DMS79 treated with DMSO at 0.1 percent for 48 hours (cell line): ENCODE measurements around the gene FBXL16.
"Not testable (repeated sequence)": the region's sequence is repeated elsewhere in the genome, so short reads cannot be mapped to it uniquely, and the experiment has no call there.

Experiments
- DNase-seq: peaks from one replicate; lab custom pipeline; 2025; lab: John Stamatoyannopoulos, UW

The FBXL16 gene

DNA sequence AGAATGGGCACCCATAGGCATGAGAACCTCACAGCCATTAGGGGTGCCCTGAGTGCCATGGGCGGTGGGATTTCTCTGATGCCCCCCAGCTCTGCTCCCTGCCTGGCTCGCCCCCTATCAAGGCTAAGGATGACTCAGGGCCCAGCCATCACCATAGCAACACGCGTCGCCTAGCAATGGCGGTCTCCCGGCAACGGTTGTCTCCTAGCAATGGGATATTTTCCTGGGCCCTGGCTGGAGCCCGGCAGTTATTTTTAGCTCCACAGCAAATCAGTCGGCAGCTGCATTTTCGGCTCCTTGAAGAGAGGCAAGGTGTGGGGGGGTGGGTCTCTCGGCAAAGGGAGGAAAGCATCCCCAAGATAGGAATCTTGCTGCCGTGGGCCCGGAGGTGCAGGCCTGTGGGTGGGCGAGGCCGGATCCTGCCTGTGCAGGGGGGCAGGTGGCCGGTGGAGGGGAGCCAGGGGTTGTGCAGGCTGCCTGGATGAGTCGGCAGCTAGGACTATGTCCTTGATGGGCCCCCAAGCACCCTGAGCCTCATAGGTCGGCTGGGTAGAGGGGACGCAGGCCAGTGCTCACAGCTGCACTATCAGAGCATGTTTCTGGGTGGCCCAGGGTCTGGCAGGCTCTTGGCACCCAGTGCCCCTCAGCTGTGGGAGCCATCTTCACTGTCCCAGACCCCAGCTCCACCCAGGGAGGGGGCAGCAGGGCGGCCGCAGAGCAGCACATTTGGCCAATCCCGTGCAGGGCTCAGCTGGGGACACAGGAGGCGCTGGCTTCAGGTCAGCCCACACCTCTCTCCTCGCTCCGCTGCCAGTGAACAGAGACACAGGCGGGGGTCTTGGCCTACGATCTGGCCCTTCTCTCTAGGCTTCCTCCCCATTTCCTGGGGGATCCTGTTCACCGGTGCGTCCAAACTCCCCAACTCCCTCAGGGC, 4.2 kb upstream of the FBXL16 start:
- peak; percentile 80 for DNase-seq

DNA sequence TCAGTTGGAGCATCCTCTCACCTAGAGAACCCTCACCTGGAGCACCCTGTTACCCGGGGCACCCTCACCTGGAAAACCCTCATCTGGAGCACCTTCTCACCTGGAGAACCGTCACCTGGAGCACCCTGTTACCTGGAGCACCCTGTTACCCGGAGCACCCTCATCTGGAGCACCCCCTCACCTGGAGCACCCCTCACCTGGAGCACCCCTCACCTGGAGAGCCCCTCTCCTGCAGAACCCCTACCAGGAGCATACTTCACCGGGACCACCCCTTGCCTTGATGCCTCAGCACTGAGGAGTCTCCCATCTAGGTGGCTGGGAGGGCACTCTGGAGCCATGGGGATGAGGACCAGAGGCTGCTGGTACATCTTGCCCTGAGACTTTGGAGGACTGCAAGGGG, 3.4 kb upstream of the FBXL16 start:
- DNase-seq = no peak

DNA sequence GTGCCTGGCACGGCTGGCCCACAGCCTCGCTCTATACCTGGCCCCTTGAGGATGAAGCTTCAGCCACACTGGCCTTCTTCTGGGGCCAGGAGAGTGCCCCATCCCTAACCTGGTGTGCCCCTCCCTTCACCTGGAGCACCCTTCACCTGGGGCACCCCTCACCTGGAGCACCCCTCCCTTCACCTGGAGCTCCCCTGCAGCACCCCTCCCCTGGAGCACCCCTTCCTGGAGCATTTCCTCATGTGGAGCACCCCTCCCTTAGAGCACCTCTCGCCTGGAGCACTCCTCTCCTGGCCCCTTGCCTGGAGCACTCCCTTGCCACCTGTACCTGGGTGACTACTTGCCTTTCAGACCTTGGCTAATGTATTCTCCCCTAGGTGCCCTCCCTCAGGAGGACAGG, 2.4 kb upstream of the FBXL16 start:
- DNase-seq = no peak

DNA sequence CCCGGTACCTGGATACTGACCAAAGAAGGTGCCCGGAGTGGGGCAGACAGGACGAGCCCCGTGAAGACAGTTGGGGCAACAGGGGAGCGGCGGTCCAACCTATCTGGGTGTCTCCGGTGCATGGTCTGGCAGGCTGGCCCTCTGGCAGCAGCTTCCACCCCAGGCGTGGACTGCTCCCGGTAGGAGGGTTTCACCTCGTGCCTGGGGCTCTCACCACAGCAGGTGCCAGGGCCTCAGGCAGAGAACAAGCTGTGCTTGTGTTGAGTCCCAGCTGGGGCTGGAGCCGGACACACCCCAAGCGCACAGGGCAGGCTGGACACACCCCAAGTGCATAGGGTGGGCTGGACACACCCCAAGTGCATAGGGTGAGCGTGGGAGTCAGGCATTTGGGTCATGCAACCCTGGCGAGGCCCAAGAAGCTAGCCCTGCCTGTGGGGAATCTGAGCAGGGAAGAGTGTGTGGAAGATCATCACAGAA, 1.5 kb upstream of the FBXL16 start:
- no peak for DNase-seq

DNA sequence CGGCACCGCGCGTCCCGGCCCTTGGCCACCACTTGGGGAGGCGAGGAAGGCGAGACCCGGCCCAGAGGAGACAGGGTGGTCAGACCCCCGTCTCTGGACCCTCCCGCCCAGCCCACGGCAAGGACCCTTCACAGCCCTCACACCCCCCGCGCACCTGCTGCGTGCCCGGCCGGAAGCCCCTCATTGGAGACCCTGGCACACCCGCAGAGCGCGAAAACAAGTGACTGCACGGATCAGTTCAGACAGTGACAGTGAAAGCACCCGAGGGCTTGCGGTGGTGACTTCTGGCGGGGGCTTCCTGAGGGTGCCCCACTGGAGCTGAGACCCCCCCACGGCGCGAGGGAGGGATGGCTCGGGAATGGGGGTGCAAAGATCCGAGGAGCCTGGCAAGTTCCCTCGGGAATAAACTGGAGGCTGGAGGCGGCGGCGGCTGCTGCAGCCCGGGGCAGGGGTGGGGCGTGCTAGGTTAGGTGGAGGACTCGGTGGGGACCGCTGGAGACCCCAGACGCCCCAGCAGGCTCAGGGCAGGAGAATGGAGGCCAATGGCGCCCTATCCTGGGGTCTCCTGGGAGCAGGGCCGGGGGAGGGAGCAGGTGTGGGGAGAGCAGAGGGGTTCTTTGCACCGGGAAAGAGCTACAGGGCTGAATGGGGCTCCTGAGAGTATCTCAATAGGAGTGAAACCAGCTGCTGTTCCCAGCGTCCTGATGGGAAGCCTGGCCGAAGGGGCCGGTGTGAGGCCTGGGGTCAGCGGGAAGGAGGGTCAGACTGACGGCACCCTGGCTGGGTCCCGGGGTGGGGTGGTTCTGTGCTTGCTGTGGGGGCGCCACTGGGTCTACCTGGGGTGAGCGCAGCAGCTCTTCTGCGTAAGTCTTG, 824 bp upstream of the FBXL16 start:
- peak; percentile 28 for DNase-seq

DNA sequence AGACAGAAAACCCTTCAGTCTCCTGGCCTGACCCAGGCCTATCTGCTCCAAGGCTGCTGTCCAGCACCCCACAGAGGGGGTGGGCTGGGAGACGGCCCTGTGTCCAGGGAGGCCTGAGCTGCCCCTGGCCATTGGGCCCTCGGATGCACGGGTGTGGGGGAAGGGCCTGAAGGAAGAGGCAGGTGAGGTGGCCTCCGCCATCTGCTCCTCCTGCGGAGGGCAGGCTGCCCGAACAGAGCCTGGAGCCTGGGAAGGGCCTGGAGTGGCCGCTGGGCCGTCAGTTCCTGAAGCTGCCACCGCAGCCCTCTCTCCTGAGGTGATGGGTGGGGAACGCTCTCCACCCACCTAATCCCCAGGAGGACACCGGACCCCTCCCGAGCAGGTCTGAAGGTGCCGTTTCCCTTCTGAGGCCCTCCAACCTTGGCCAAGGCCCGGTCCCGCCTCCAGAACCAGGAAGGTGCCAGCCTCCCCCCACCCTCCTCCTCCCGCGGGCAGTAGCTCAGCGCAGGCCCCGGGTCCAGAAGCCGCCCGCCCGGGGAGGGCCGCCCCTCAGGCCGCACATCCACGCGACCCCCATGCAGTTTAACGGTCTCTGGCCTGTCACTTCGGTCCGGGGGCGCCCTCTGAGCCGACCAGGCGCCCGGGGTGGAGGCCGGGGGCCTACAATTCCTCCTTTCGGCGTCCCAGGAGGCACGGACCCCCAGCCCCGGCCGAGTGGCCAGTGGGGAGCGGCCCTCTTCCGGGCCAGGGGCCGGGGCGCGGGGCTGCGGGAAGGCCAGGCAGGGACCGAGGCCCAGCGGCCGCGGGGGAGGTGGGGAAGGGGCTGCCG, 835 bp downstream of the FBXL16 start:
- DNase-seq = no peak

DNA sequence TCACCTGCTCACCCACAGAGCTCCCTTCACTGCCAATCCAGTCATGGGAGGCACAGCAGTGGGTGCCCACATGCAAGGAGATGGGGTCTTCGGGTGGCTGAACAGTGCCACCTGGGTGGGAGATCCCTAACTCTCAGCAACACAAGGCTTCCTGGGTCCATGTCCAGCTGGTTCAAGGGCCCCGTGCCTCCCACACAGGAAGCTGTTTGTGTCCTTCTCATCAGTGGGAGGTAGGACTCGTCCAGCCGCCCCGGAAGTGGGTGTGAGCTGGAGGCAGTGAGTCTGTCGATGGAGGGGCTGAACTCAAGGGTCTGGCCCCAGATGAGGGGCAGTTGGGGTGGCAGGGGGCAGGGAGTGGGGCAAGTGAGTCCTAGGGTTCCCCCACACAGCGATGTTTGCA, 1.6 kb downstream of the FBXL16 start:
- no peak for DNase-seq

DNA sequence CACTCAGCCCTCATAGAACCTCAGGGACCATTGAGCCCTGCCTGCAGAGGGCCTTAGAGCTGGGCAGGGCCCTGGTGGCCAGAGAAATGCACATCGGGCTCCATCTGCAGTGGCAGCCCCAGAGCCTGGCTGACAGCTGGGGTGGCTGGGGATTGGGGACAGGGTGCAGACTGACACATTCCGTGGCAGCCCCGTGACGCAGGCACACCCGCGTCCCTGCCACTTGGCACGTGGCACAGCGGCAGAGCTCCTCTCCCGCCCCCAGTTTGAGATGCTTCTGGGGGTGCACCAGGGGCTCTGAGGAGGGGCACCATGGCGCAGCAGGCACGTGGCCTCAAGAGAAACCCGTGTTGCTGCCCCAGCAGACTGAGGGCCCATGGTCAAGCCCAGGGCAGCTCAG, 2.2 kb downstream of the FBXL16 start:
- DNase-seq = no peak

DNA sequence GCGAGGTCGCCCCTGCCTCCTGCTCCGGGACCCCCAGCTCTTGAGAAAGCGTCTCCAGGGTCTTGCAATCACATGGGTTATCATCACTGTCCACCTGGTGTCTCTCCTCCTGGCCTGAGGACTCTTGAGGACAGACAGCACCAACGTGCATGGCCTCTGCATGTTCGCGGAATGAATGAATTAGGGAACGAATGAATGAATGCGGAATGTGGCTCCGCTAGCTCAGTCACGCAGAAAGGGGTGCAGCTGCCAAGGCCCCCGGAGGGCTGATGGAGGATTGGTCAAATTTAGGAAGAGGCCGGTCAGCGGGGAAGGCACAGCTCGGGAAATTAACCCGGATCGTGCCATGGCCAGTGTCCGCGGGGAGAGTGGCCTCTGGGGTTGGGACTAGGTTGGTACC, 3.3 kb downstream of the FBXL16 start:
- no peak for DNase-seq

DNA sequence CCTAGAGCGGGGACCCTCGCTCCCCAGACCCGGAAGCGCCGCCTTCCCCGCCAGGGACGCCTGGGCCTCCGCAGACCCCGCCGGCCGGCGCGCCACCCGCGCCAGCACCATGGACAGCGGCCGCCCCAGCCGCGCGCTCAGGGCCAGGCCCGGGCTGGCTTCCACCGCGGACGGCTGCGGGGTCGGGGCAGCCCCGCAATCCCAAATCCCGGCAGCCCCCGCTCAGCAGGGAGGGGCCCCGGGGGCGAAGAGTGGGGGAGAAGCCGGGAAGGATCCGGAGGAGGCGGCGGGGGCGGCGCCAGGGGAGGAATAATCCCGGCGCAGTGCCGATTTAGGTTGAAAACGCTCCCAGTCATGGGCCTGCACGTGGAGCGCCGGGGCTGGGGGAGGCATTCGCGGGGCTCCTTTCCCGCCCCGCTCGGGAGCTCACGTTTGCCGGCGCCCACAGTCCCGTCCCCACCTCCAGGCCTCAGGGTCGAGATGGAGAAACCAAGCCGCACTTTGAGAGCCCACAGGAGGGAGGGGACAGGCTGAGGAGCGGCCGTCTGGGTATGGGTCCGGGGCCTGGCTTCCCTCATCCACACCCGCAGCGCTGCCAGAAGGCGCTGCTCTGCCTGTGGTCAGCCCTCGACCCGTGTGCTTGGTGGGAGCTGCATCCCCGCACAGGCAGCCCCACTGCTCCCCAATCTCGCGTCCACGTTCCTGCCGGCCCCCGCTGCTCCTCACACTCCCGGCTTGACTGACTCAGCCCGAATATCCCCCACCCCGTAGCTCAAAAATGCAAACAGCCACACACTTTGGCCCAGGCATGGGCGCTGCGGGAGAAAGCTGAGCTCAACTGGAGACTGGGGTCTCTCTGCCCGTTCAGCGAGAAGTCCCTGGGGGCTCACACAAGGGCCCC, 4.7 kb downstream of the FBXL16 start:
- no peak for DNase-seq

DNA sequence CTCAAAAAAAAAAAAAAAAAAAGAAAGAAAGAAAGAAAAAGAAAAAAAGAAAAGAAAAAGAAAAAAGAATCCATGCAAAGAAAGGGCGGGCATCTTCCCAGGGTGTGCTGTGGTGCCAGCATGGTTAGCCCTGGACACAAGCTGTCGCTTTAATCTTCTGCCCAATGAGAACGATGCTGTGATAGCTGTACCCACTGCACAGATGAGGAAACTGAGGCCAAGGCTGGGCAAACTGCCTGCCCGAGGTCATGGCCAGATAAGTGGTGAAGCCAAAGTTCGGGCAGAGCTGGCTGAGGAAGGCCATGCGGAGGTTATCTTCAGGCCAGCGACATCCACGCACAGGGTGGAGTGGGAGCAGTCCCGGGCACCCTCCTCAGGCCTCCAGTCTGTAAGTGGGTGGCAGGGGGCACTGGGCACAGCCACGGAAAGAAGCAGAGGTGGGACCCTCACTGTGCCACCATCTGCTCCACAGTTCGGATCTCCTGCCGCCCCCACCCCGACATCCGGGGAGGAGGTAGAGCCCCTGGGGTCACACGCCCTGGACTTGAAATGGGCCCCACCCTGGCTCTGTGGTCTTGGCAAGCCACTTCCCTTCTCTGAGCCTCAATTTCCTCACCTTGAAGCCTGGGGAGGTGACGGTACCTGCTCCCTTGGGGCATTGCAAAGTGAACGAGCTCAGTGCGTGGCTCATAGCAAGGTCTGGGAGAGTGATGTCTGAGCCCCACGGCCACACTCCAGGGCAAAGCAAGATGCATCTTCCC, 6.5 kb downstream of the FBXL16 start:
- no peak for DNase-seq

DNA sequence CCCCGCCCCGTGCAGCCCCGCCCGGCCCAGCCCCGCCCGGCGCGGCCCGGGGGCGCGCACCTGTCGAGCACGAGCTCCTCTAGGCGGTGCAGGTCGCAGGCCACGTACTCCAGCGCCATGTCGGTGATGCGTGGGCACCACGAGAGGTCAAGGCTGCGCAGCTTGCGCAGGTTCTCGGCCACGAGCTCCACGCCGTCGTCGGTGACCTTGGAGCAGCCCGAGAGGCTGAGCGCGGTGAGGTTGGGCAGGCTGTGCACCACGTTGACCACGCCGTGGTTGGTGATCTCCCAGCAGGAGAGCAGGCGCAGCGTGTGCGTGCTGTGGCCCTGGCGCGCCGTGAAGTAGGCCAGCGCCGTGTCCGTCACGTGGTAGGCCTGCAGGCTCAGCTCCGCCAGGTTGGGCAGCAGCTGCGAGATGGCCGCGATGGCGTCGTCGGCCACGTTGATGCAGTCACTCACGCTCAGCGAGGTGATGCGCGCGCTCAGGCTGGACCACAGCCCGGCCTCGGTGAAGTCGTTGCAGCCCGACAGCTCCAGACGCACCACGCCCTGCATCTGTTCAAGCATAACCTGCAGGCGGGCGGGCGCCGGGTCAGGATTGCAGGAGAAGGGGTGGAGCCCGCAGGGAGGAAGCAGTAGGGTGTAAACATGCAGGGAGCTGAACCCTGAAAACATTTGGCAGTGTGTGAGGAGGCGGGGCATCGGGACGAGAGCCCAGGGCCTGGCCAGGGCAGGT, 10.1 kb downstream of the FBXL16 start:
- DNase-seq = peak; percentile 95

DNA sequence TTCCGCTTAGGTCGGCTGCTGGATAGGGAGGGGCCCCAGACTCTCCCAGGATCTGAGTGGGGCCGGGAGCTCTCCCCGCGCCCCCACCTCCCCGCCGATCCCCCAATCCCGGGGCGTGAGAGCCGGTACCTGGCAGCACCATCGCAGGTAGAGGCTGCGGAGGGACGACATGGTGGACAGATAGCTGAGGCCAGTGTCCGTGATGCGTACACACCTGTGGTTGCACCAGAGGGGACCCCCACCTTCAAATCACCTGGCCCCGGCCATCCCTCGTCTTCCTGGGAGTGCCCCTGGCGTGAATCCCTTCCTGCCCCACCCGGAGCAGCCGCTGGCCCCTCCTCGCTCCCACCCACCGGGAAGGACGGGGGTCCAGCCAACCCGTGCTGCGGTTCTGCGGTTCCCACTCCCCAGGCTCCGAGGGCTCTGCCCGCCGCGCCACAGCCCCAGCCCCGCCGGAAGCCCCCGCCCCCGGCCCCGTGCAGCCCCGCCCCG, 10.7 kb downstream of the FBXL16 start:
- no peak for DNase-seq

DNA sequence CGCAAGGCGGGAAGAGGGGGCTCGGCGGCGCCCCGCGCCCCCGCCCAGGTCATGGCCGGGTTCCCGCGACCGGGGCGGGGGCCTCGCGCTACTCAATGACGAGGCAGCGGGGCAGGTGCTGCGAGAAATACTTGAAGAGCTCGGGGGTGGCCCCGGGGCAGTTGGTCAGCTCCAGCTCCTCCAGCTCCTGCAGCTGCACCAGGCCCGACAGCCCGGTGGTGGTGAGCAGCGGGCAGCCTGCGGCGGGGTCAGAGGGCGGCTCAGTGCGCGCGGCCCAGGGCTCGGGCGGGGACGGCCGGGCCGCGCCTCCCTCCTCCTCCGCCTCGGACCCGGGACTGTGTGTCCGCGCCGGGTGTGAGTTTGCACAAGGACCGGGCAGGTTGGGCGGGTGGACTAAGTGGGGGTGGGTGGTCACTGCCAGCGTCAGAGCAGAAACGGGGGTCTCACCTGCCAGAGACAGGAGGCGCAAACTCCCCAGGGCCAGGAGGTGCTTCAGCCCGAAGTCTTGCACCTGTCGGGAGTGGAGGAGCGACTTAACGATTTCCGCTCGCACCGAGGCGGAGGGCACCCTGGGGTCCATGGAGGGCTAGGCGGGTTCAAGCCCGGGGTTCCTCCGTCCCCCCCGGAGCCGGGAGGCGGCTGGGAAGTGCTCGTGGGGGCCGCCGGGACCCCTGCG, 11.3 kb downstream of the FBXL16 start:
- DNase-seq = no peak

DNA sequence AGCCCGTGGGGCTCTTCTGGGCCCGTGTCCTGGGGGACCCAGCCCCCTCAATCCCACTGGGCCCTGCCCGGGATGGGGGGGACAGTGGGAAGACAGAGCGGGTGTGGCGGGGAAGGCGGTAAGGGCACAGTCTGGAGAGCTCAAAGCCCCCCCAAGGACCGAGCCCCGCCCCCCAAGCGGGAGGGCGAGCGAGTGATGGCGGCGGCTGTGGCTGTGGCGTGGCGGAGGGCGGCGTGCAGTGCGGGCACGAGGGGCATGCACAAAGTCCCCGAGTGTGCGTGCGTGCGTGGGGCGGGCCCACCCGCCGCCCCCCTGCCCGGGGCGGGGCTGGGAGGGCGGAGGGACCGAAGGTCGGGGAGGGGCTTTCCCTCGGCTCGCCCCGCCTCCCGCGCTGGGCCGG, 11.8 kb downstream of the FBXL16 start:
- DNase-seq = no peak

DNA sequence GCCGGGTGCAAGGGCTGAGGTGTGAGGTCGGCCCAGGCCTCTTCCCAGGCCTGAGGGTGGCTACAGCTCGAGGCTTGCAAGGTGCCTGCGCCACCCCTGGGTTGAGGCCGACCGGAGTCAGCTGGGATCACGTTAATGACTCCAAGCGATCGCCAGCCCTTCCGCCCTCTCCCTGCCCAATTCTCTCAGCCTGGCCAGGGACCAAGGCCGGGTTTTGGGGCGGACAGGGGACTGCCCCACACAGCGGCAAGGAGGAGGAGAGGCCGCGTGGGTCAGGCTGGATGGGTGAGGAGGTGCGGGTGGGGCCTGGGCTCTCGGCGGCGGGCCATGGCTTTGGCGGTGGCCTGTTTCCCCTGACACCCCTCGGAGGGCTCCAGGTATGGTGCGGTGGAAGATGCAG, 12.2 kb downstream of the FBXL16 start:
- no peak for DNase-seq

DNA sequence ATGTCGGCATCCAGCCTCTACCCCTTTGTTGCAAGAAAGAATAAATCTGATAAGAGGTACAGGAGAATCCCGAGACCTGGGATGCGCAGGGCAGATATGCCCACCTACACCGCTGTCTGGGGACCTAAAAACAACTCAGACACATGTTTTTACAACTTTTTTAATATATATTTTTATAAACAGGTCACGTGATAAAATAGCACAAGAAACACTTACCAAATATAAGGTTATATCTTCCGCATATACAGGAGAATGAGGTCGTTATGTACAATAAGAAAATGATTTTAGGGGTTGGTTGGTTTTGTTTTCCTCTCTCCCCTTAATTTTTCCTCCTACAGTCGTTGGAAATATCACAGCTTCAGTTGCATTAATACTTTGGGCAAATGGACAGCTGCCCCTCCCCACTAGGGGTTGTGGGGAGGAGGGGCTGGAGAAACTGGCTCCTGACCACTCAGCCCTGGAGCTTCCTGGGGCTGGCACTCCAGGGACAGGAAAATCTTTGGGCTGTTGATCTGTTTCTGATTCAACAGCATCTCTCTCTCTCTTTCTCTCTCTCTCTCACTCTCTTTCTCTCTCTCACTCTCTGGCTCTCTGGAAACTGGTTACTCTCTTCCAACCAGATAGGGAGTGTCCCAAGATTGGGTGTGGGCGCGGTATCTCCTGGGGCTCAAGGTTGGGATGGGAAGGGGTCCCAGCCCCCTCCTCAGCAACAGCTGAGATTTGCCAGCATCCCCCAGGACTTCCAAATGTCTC, 13.1 kb downstream of the FBXL16 start:
- DNase-seq = no peak

DNA sequence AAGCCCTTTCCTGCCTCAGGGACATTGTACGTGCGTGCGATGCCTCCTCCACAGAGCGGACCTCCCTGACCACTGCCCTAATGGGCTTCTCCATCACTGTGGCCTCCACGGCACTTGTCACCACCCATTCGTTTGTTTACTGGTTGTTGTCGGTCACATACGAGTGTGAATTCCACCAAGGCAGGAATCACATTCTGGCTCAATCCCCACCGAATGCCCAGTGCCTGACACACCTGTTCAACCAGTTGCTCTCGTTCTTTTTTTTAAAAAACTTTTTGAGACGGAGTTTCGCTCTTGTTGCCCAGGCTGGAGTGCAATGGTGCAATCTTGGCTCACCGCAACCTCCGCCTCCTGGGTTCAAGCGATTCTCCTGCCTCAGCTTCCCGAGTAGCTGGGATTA, 14.4 kb downstream of the FBXL16 start:
- not testable (repeated sequence) for DNase-seq
